Fibroblast of the aortic adventitia (primary cell): ENCODE results near the gene TMEM255B. TPM values are rescaled to one million over a fixed set of nuclear protein-coding genes. Genes with fewer than 3 reads are reported as not detected.
A peak's percentile ranks its signal among the peaks of the same experiment; 100 is the strongest.

Experiments used
- DNase-seq: peaks from one replicate; pipeline ENCODE4 v3.0.0-alpha.2; 2010; ENCODE audit warnings: low read depth
- H3K4me3 ChIP-seq: 2 replicates; pipeline ENCODE4 v1.5.1; 2011; ENCODE audit warnings: low read depth, mild to moderate bottlenecking, control low read depth, low read length, moderate library complexity
- CTCF ChIP-seq: IDR thresholded peaks from 2 replicates; pipeline ENCODE4 v1.5.1; 2011; ENCODE audit warnings: mild to moderate bottlenecking, low read length, control low read depth, inconsistent platforms; ENCODE audit not compliant: insufficient read depth
- total RNA-seq: library from RNA; depleted of rRNA; stranded (reverse); fragments of >200 nt; gene quantifications from 2 replicates; pipeline ENCODE4 v1.2.3, GENCODE V29; 2012; ENCODE audit warnings: low replicate concordance

The TMEM255B gene
- total RNA-seq, 1 donor, result not detected

- H3K4me3 ChIP-seq, result peak overlapping the region; percentile 62
- TF ChIP-seq CTCF, result no peak
Observed at GRCh38 chr13:113838711-113839201, 79.7 kb downstream of the TMEM255B start.

GRCh38 chr13:113839536-113840204 is 80.6 kb downstream of the TMEM255B start:
- no peak for DNase-seq
- TF ChIP-seq CTCF, result no peak
- no peak overlapping the region for H3K4me3 ChIP-seq

More at GRCh38 chr13:113838711-113839201, 79.7 kb downstream of the TMEM255B start:
- DNase-seq, result no peak

DNA sequence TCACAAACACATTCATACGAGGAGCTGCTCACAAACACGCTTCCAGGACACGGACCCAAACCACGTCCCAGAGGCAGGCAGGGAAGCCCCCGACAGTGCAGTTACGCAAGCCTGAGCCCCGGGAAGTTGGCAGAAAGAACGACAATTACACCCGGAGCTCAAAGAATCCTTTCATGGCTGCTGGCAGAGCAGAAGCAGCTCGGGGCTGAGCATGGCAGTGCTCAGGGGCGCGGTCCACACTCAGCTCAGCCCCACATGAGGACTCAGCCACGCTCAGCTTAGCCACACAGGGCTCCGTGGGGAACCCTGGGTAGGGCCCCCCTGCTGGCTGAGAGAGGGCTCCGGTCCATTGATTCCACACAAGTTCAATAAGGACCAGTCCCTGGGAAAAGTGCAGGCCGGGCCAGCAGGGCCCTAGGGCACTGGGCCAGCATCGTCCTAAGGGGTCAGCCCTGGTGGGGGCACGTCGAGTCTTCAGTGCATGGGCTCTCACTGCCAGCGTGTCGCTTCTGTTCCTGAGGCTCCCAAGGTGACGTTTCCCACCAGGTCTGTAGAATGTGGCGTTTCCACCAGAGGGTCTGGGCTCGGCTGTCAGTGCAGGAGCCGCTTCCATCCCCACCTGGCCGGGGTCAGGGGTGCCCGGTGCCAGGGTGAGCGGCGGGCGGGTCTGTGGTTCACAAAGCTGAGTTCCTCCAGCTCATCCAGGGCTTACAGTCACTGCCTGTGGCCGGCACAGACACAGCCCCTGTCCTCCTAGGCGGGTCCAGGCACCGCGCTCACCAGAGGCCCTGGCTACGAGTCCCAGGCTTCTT is 81.7 kb downstream of the TMEM255B start:
- no peak for DNase-seq
- H3K4me3 ChIP-seq, result no peak overlapping the region
- no peak for TF ChIP-seq CTCF

- DNase-seq, result no peak
- H3K4me3 ChIP-seq, result no peak overlapping the region
- TF ChIP-seq CTCF, result no peak
Observed at GRCh38 chr13:113841353-113841650, 82.3 kb downstream of the TMEM255B start.

DNA sequence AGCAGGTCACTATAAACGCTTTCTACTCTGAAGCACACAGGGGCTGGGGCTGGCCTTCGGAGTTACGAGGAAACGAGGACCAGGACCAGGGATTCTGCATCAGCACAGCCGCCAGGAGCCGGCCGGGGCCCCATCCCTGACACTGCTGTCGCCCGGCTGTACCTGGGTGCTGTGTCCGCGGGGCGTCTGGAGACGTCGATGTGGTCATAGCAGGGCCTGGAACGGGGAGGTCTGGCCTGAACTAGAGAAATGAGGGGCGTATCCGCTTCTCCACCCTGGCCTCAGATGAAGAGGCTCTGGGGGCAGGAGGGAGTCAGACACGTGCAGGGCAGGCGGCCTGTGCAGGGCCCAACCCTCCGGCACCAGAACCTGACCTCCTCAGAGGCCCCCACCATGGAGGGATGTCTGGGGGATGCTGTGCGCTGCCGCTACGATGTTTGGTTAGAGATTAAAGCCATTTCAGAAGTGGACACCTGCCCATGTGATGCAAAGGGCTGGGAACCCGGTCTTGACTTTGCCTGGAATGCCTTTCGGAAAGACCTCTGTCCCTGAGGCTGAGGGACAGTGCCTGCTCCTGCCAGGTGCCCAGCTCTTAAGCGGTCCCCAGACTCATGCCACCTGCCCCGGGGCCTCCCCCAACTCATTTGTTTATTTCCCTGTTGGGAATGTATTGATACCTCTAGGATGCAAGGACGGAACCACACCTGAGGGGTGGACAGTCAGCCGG is 83.5 kb downstream of the TMEM255B start:
- no peak overlapping the region for H3K4me3 ChIP-seq
- TF ChIP-seq CTCF, result no peak
- DNase-seq, result no peak

GRCh38 chr13:113843063-113843654 is 84.1 kb downstream of the TMEM255B start:
- no peak for DNase-seq
- TF ChIP-seq CTCF, result no peak
- H3K4me3 ChIP-seq, result no peak overlapping the region
